IMR-90 (cell line): ENCODE data around the gene MDFI. TPM values are rescaled to one million over a fixed set of nuclear protein-coding genes. Genes with fewer than 3 reads are reported as not detected.

Source experiments
- ATAC-seq: fragments of 200-7000 bp; cut with Tn5 transposase; 2 replicates; pipeline ENCODE4 v1.9.1; 2020; ENCODE audit warnings: low read depth, mild to moderate bottlenecking, moderate library complexity
- BruUV-seq: library from RNA; stranded (reverse); fragments of 400-500 nt; replicated peaks from 2 replicates; lab custom pipeline; 2021; lab: Mats Ljungman, UMichigan
- CTCF ChIA-PET: fragments of 300-600 bp; formaldehyde crosslinking; extraction: SDS; loops from one replicate; lab custom pipeline; 2021; ENCODE audit warnings: antibody characterized with exemption; lab: Yijun Ruan, JAX
- POLR2A ChIA-PET: fragments of 300-600 bp; sonication (Branson Sonifier 250); formaldehyde crosslinking; loops from one replicate; lab custom pipeline; 2022; ENCODE audit warnings: antibody characterized with exemption; ENCODE audit not compliant: unreplicated experiment; lab: Charles Lee
- DNase-seq: peaks from one replicate; pipeline ENCODE4 v3.0.0; 2013
- H2AFZ ChIP-seq: replicated peaks from 2 replicates; pipeline ENCODE3; 2013; ENCODE audit warnings: low read length, mild to moderate bottlenecking; ENCODE audit not compliant: poor library complexity
- H2AK5ac ChIP-seq: 2 replicates; pipeline ENCODE4 v1.6.1; 2013; ENCODE audit warnings: low read depth, low read length, inconsistent platforms
- H2AK9ac ChIP-seq: replicated peaks from 2 replicates; pipeline ENCODE3; 2013; ENCODE audit warnings: mild to moderate bottlenecking, low read depth, low read length, moderate library complexity; ENCODE audit not compliant: poor library complexity
- H2BK120ac ChIP-seq: 2 replicates; pipeline ENCODE4 v1.6.1; 2013; ENCODE audit warnings: low read depth, low read length, inconsistent platforms
- H2BK15ac ChIP-seq: 3 replicates; pipeline ENCODE4 v1.6.1; 2013; ENCODE audit warnings: low read depth, low read length, inconsistent platforms
- H2BK20ac ChIP-seq: 2 replicates; pipeline ENCODE4 v1.6.1; 2013; ENCODE audit warnings: low read depth, mild to moderate bottlenecking, inconsistent platforms, low read length, moderate library complexity
- H2BK5ac ChIP-seq: 2 replicates; pipeline ENCODE4 v1.6.1; 2013; ENCODE audit warnings: mild to moderate bottlenecking, low read depth, low read length, inconsistent platforms; ENCODE audit not compliant: poor library complexity, severe bottlenecking
- H3K14ac ChIP-seq: replicated peaks from 2 replicates; pipeline ENCODE4 v1.6.1; 2013; ENCODE audit warnings: low read depth, low read length, inconsistent platforms
- H3K18ac ChIP-seq: 2 replicates; pipeline ENCODE4 v1.6.1; 2013; ENCODE audit warnings: low read depth, low read length, control low read depth
- H3K23ac ChIP-seq: 2 replicates; pipeline ENCODE4 v1.6.1; 2013; ENCODE audit warnings: low read depth, low read length, inconsistent platforms
- H3K27ac ChIP-seq: 2 replicates; pipeline ENCODE4 v1.5.1; 2013; ENCODE audit warnings: mild to moderate bottlenecking, control low read depth, low read length; ENCODE audit not compliant: insufficient read depth
- H3K27me3 ChIP-seq: 2 replicates; pipeline ENCODE4 v1.6.1; 2013; ENCODE audit warnings: low read length; ENCODE audit not compliant: control insufficient read depth, insufficient read depth
- H3K36me3 ChIP-seq: 2 replicates; pipeline ENCODE4 v1.6.1; 2013; ENCODE audit warnings: low read length, mixed read lengths; ENCODE audit not compliant: control insufficient read depth, insufficient read depth
- H3K4ac ChIP-seq: 2 replicates; pipeline ENCODE4 v1.6.1; 2013; ENCODE audit warnings: low read depth, low read length, inconsistent platforms
- H3K4me1 ChIP-seq: 2 replicates; pipeline ENCODE4 v1.6.1; 2013; ENCODE audit warnings: low read length, mixed read lengths; ENCODE audit not compliant: control insufficient read depth, insufficient read depth
- H3K4me2 ChIP-seq: 2 replicates; pipeline ENCODE4 v1.6.1; 2013; ENCODE audit warnings: low read depth, mild to moderate bottlenecking, control low read depth, low read length, moderate library complexity
- H3K4me3 ChIP-seq: 2 replicates; pipeline ENCODE4 v1.5.1; 2013; ENCODE audit warnings: low read depth, mild to moderate bottlenecking, control low read depth, low read length, moderate library complexity; ENCODE audit not compliant: insufficient read depth
- H3K56ac ChIP-seq: 2 replicates; pipeline ENCODE4 v1.6.1; 2013; ENCODE audit warnings: low read length, inconsistent platforms; ENCODE audit not compliant: insufficient read depth; ENCODE audit errors: extremely low read depth
- H3K79me1 ChIP-seq, 2 experiments: 2 replicates each; pipeline ENCODE4 v1.6.1; 2013; ENCODE audit warnings: low read length in 2 of 2, inconsistent platforms in 1 of 2, low read depth in 1 of 2
- H3K9ac ChIP-seq: 2 replicates; pipeline ENCODE4 v1.6.1; 2013; ENCODE audit warnings: low read depth, low read length, control low read depth
- H3K9me1 ChIP-seq: 2 replicates; pipeline ENCODE4 v1.6.1; 2013; ENCODE audit warnings: low read length, inconsistent platforms; ENCODE audit not compliant: insufficient read depth
- H3K9me3 ChIP-seq: 2 replicates; pipeline ENCODE4 v1.6.1; 2013; ENCODE audit warnings: low read length; ENCODE audit not compliant: control insufficient read depth, insufficient read depth
- H4K20me1 ChIP-seq: 2 replicates; pipeline ENCODE4 v1.6.1; 2013; ENCODE audit warnings: low read length, inconsistent platforms; ENCODE audit not compliant: insufficient read depth
- H4K5ac ChIP-seq: 2 replicates; pipeline ENCODE4 v1.6.1; 2013; ENCODE audit warnings: mild to moderate bottlenecking, low read depth, low read length, control low read depth
- H4K8ac ChIP-seq, 2 experiments: 2 replicates each; pipeline ENCODE4 v1.6.1; 2013; ENCODE audit warnings: low read depth in 2 of 2, low read length in 2 of 2, control low read depth in 1 of 2, inconsistent platforms in 1 of 2
- H4K91ac ChIP-seq: 2 replicates; pipeline ENCODE4 v1.6.1; 2013; ENCODE audit warnings: low read depth, low read length, inconsistent platforms; ENCODE audit not compliant: insufficient read depth
- BHLHE40 ChIP-seq: fragments of 150-350 bp; IDR thresholded peaks from 2 replicates; pipeline ENCODE4 v1.6.1; 2016; ENCODE audit warnings: mild to moderate bottlenecking, low read depth, low read length
- CEBPB ChIP-seq: IDR thresholded peaks from 2 replicates; pipeline ENCODE4 v1.6.1; 2012; ENCODE audit warnings: low read depth, low read length, improper control_type of control experiment
- CHD1 ChIP-seq: IDR thresholded peaks from 2 replicates; pipeline ENCODE4 v1.6.1; 2012; ENCODE audit warnings: low read depth, low read length, improper control_type of control experiment
- CTCF ChIP-seq: conservative IDR thresholded peaks from 2 replicates; pipeline ENCODE4 v1.5.1; 2012; ENCODE audit warnings: mild to moderate bottlenecking, low read depth, low read length, improper control_type of control experiment
- ELK1 ChIP-seq: fragments of 150-350 bp; IDR thresholded peaks from 2 replicates; pipeline ENCODE4 v1.6.1; 2016; ENCODE audit warnings: low read depth, mild to moderate bottlenecking, low read length, moderate library complexity, borderline replicate concordance
- FOS ChIP-seq: fragments of 150-350 bp; IDR thresholded peaks from 2 replicates; pipeline ENCODE4 v1.6.1; 2016; ENCODE audit warnings: low read depth, low read length
- MAFK ChIP-seq: IDR thresholded peaks from 2 replicates; pipeline ENCODE4 v1.6.1; 2012; ENCODE audit warnings: low read depth, low read length, improper control_type of control experiment
- MAZ ChIP-seq: IDR thresholded peaks from 2 replicates; pipeline ENCODE4 v1.6.1; 2012; ENCODE audit warnings: low read depth, mild to moderate bottlenecking, low read length, improper control_type of control experiment, moderate library complexity, borderline replicate concordance
- MXI1 ChIP-seq: IDR thresholded peaks from 2 replicates; pipeline ENCODE4 v1.6.1; 2012; ENCODE audit warnings: low read depth, mild to moderate bottlenecking, low read length, moderate library complexity, borderline replicate concordance
- NFE2L2 ChIP-seq: fragments of 150-350 bp; IDR thresholded peaks from 2 replicates; pipeline ENCODE4 v1.6.1; 2016; ENCODE audit warnings: low read depth, mild to moderate bottlenecking, low read length
- POLR2A ChIP-seq: IDR thresholded peaks from 2 replicates; pipeline ENCODE4 v1.6.1; 2012; ENCODE audit warnings: mild to moderate bottlenecking, low read depth, low read length
- RAD21 ChIP-seq: IDR thresholded peaks from 2 replicates; pipeline ENCODE4 v1.6.1; 2012; ENCODE audit warnings: low read length, improper control_type of control experiment
- RCOR1 ChIP-seq: IDR thresholded peaks from 2 replicates; pipeline ENCODE4 v1.6.1; 2012; ENCODE audit warnings: mild to moderate bottlenecking, low read length, improper control_type of control experiment; ENCODE audit not compliant: insufficient replicate concordance
- RFX5 ChIP-seq: IDR thresholded peaks from 2 replicates; pipeline ENCODE4 v1.8.0; 2012; ENCODE audit warnings: low read depth, mild to moderate bottlenecking, low read length, moderate library complexity
- SMC3 ChIP-seq: fragments of 150-350 bp; IDR thresholded peaks from 2 replicates; pipeline ENCODE4 v1.6.1; 2016; ENCODE audit warnings: low read depth, mild to moderate bottlenecking, antibody characterized with exemption, low read length, moderate library complexity
- USF2 ChIP-seq: fragments of 150-350 bp; IDR thresholded peaks from 2 replicates; pipeline ENCODE4 v1.6.1; 2017; ENCODE audit warnings: mild to moderate bottlenecking, antibody characterized with exemption, low read length, low read depth
- WGBS, 2 experiments: methylation state at CpG; one replicate each; pipeline versions ENCODE4 v1.1.5 to v1.1.7; 2013; ENCODE audit warnings: missing lambda C conversion rate in 2 of 2; ENCODE audit not compliant: insufficient read length in 1 of 2; ENCODE audit errors: extremely low coverage in 2 of 2; 5-methylcytosine and 5-hydroxymethylcytosine counted together
- dilution Hi-C: fragments of 300-500 bp; cut with HindIII; formaldehyde crosslinking; loops from one replicate; pipeline ENCODE4 v1.14.3; 2018; ENCODE audit warnings: low sequenced_read_pairs; ENCODE audit not compliant: unreplicated experiment
- in situ Hi-C: fragments of 300-500 bp; cut with MboI; formaldehyde crosslinking; loops from 3 replicates; pipeline ENCODE4 v1.14.3; 2019; ENCODE audit warnings: low sequenced_read_pairs, inconsistent platforms, mixed read lengths
- intact Hi-C: fragments of 100-400 bp; cut with micrococcal nuclease; formaldehyde crosslinking; loops from 2 replicates; pipeline ENCODE4 v1.10.0; 2022
- polyA plus RNA-seq, 3 experiments: library from polyadenylated mRNA; depleted of rRNA; stranded (reverse); fragments of >200 nt; gene quantifications; 2 replicates each; pipeline ENCODE4 v1.2.3, GENCODE V29; 2012; ENCODE audit warnings: low replicate concordance in 1 of 3
- total RNA-seq: library from RNA; depleted of rRNA; stranded (reverse); fragments of >200 nt; gene quantifications from 2 replicates; pipeline ENCODE4 v1.2.3, GENCODE V29; 2012

Gene MDFI
- total and polyA plus RNA-seq, 2 of the 4 experiments (the other 2 are of a cell fraction) = 0.18 to 0.29 TPM

GRCh38 chr6:41645007-41645618 lies 6.8 kb downstream of the MDFI start:
- ChIA-PET POLR2A (no interaction called here), CTCF (no interaction called here)
- Histone ChIP-seq H3K9me1 (no peaks in the 10 kb centered on the region), H4K91ac (no peak overlapping the region), H3K23ac (no peak overlapping the region), H3K79me1 (no peaks in the 10 kb centered on the region), H3K27me3 (peaks cover 77% of the 10 kb centered on the region), H3K9ac (no peak overlapping the region), H2BK20ac (no peak overlapping the region), H3K14ac (no peak overlapping the region), H3K4me1 (no peaks in the 10 kb centered on the region), H2AK5ac (no peak overlapping the region), H3K4ac (no peak overlapping the region), H4K20me1 (no peaks in the 10 kb centered on the region; the same call in 1 of the 2 replicates), H3K9me3 (no peaks in the 10 kb centered on the region; the same call in 1 of the 2 replicates), H3K27ac (no peak overlapping the region), H2BK5ac (no peak overlapping the region), H2AFZ (no peak overlapping the region), H2BK120ac (no peak overlapping the region), H4K5ac (no peak overlapping the region), H3K4me2 (no peak overlapping the region), H3K4me3 (no peak overlapping the region), H4K8ac (no peak overlapping the region), H3K18ac (no peak overlapping the region), H3K56ac (no peak overlapping the region), H3K36me3 (no peaks in the 10 kb centered on the region), H2AK9ac (peak overlapping the region; percentile 28), H2BK15ac (no peak overlapping the region)
- no peak for DNase-seq
- 45% methylated on average over 5 of the region's 12 CpGs; no CpG with 5 or more reads in 1 of the 2 experiments for WGBS, 2 experiments
- intact Hi-C loops (no loop called here), dilution Hi-C loops (no loop called here), in situ Hi-C loops (no loop called here)
- no TSS peak for BruUV-seq
- no peak for TF ChIP-seq SMC3
- no peak for TF ChIP-seq CHD1
- TF ChIP-seq MXI1 = no peak
- no peak for TF ChIP-seq MAZ
- no peak for TF ChIP-seq NFE2L2
- no peak for TF ChIP-seq RFX5
- no peak for TF ChIP-seq BHLHE40
- TF ChIP-seq CEBPB = no peak
- TF ChIP-seq ELK1 = no peak
- TF ChIP-seq RAD21 = no peak
- TF ChIP-seq POLR2A = no peak
- TF ChIP-seq MAFK = no peak
- no peak for TF ChIP-seq FOS
- no peak for TF ChIP-seq RCOR1
- TF ChIP-seq CTCF = no peak
- TF ChIP-seq USF2 = no peak
- ATAC-seq = no peak
